D341Med (cell line): ENCODE results near the gene ITGB3.

Experiments used
- DNase-seq: peaks from one replicate; pipeline ENCODE4 v3.0.0; 2012; ENCODE audit warnings: low spot score

The ITGB3 gene

DNA sequence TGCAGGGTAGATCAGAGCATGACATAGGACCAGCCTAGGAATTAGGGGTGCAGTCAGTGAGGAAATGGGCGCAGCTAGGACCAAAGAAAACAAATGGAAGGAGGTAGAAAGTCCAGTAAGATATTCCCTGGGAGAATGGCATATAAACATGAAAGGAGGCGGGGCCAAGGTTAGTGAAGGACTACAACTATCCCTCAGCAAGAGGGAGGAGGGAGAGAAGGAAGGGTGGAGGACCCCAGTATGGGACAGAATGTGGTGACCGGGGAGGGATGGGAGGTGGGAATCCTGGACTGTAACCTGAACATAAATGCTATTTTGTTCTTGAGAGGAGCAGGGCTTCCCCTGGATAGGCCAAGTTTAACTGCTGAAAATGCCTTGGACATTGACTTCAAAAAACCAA is 22.8 kb downstream of the ITGB3 start:
- DNase-seq = no peak

DNA sequence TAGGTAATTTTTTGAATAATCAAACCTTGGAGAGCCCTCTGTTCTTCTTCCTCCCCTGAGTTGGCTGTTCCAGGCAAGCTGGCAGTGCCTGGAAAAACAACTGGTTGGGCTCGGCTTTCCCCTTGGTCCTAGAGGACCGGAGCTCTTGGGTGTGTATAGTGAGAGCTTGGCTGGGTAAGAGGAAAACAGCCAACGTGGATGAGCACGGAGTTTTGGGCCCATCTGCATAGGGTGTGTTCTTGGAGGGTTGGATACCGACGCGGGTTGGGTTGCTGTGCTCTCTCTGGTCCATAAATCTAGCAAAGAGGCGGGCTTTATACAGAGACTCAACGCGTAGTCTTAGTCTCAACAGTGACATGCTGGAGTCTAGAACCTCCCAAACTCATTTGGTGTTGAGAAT is 23.2 kb downstream of the ITGB3 start:
- DNase-seq = no peak

- DNase-seq = no peak
Observed at GRCh38 chr17:47277921-47278320, 24.3 kb downstream of the ITGB3 start.

DNA sequence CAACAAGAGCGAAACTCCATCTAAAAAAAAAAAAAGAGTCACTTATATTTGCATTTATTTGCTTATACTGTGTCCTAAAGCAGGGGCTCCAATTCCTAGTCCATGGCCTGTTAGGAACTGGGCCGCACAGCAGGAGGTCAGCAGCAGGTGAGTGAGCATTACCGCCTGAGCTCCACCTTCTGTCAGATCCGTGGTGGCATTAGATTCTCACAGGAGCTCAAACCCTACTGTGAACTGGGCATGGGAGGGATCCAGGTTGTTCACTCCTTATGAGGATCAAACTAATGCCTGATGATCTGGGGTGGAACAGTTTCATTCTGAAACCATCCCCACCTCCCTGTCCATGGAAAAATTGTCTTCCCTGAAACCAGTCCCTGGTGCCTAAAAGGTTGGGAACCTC is 24.9 kb downstream of the ITGB3 start:
- DNase-seq = no peak

DNA sequence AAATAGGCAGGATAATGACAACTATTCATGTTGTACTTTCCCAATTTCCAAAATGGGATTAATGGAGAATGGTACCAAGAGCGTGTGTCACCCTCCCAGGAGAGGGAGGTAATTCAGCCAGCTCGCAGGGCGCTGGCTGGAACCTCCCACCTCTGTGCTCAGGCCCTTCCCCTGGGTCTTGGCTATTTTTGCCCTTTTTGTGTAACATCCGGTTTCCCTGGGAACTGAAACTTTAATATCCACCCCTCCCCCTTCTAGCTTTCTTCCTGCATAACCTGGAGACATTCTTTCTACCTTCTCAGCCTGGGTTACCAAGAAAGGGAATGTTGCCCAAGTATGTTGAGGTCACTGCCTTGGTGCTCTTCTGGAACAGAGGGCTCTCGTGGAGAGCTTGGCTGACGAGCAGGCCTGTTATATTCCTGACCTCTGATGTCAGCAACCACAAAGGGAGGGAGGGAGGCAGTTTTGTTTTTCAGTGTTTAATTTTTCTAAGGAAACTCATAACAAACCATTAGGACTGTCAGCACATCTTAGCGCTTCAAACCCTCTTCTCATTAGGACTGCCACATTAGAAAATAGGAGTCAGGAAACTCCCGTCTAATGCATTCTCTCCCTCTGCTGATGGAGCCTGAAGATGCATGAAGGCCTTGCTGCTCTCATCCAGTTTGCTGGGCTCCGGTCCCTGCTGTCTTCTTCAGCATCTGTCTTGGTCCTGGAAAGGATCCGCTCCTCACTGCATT is 25.6 kb downstream of the ITGB3 start:
- DNase-seq = no peak

DNA sequence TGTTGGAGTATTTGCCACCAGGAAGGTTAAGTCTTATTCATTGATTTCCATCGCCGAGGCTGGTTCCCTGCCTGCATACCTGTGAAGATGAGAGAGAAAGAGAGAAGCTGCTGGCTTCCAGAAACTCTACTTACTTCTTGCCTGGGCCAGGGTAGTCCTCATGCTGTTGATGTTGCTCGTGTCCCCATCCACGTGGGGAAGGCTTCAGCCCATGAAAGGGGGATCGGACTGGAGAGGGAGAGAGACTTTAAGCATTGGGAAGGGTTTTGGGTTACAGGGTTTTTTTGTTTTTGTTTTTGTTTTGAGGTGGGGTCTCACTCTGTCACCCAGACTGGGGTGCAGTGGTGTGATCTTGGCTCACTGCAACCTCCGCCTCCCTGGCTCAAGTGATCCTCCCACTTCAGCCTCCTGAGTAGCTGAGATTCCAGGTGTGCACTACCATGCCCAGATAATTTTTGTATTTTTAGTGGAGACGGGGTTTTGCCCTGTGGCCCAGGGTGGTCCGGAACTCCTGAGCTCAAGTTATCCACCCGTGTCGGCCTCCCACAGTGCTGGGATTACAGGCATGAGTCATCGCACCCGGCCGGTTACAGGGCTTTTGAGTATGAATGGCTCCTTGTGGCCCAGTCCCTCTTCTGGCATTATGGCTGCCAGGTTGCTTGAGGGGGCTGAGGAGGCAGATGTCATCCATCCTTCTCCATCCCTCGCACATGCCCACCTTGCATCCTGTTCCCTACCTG is 26.6 kb downstream of the ITGB3 start:
- DNase-seq = no peak

DNA sequence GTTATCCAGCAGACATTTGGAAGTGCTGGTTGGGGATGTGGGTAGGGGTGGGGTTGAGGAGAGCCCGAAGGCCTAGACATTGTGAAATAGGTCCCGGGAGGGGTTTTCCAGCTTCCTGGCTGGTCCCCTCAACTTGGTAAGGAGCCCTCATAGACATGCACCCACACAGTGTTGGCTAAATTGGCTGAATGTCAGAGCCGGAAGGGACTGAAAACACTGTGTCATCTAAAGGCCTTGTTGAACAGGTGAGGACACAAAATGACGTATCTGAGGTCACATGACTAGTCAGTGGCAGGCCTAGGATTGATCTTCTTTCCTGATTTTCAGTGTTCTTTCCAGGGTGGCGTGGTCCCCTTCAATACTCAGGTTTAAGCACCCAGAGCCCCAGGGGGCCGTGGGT is 27.6 kb downstream of the ITGB3 start:
- DNase-seq = no peak

DNA sequence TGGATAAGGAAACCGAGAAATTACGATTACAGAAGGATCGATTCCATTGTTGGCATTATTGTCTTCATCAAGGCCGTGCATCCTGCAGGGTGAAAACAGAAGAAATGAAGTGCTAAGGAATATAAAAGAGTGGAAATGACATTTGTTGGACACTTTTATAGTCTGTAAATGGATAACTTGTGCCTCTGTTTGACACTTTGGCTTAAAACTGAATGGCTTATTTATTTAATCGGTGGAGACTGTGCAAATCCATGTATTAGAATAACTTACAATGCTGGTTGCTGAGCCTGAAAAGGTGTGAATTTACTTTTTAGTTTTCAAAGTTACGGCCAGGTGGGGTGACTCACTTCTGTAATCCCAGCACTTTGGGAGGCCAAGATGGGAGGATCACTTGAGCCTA is 31.4 kb downstream of the ITGB3 start:
- DNase-seq = no peak

- DNase-seq = no peak
Observed at GRCh38 chr17:47286198-47286914, 32.7 kb downstream of the ITGB3 start.

DNA sequence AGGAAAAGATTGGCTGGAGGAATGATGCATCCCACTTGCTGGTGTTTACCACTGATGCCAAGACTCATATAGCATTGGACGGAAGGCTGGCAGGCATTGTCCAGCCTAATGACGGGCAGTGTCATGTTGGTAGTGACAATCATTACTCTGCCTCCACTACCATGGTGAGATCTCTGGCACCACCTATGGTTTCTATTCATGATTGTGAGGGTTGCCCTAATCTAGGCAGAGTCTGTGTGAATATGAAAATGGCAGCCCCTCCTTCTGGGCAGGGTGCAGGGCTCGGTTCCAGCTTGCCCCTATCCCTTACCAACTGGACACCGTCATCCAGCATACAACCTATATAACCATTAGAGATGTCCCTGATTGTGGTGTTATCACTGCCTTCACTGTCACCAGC is 33.4 kb downstream of the ITGB3 start:
- no peak for DNase-seq

GRCh38 chr17:47287639-47288038 is 34.0 kb downstream of the ITGB3 start:
- DNase-seq = no peak

- no peak for DNase-seq
Observed at GRCh38 chr17:47288531-47289116, 35.0 kb downstream of the ITGB3 start.

GRCh38 chr17:47289302-47289701 is 35.7 kb downstream of the ITGB3 start:
- no peak for DNase-seq

GRCh38 chr17:47290870-47291241 is 37.2 kb downstream of the ITGB3 start:
- no peak for DNase-seq

DNA sequence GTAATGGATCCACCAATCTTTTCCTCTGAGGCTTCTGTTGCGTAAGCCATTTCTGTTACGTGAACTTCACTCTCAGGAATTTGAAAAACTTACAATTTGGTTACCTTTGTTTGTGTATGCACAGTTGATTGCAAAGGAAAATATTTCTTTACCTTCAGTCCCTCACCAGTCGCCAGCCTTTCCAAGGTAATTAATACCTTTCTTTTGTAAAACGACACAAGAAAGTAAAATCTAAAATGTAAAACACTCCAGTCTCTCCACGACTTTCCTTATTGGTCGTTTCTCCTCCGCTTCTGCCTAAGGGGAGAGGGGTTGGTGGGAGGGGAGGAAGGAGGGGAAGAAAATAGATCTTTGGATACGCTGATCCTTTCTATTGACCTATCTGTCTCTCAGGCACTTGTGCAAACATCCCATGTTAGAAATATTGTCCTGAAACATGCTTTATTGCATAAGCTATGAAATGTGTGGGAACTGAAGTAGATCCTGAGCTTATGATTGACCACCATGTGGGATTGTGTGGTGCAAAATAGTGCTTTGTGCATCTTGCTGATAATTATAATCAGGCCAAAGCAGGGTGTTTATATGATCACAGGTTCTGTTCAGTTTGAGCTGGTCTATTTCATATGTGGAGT is 37.7 kb downstream of the ITGB3 start:
- DNase-seq = no peak

DNA sequence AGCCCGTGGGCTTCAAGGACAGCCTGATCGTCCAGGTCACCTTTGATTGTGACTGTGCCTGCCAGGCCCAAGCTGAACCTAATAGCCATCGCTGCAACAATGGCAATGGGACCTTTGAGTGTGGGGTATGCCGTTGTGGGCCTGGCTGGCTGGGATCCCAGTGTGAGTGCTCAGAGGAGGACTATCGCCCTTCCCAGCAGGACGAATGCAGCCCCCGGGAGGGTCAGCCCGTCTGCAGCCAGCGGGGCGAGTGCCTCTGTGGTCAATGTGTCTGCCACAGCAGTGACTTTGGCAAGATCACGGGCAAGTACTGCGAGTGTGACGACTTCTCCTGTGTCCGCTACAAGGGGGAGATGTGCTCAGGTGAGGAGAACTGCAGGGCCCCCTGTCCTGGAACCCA is 38.6 kb downstream of the ITGB3 start:
- DNase-seq = no peak

- DNase-seq = no peak
Observed at GRCh38 chr17:47295037-47295873, 41.6 kb downstream of the ITGB3 start.

DNA sequence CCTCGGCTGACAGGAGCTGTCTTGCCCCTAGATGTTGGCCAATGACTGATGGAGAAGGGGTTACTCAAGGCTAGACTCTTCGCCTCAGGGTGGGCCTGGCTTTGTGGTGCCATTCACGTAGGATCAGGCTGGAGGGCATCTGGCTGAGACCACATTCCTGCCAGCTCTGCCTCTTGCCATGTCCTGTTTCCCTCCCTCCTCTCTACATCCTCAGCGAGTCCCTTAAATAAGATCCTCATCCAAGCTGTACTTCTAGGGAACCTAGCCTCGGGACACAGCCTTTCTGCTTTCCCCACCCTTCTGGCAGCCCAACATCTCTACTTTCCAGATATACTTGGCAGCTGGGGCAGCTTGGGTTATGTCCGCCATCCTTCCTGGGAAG is 42.2 kb downstream of the ITGB3 start:
- no peak for DNase-seq

DNA sequence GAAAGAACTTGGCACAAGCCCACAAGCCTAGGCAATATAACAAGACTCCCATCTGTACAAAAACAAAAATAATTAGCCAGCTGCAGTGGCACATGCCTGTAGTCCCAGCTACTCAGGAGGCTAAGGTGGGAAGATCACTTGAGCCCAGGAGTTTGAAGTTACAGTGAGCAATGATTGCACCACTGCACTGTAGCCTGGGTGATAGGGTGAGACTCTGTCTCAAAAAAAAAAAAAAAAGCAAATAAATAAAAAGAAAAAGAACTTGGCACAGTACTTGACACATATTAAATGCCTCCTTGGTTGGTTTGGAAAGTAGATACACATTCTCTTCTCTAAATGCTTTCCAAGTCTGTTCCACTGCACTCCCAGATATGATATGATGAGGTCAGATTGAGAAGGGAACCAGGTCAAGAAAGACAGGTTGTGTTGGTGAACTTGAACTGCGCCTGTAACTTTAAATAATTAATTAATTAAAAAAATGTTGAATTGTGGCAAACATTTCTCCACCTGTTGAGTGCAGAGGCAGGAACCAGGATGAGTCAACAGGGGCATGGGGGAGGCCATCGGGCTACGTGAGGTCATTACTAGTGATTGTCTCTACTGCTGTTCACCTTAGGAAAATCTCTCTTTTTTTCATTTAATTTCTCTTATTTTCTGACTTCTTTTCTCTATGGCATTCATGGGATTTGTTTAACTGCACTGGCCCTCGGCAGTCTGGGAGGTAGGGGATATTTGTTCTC is 44.2 kb downstream of the ITGB3 start:
- no peak for DNase-seq

- no peak for DNase-seq
Observed at GRCh38 chr17:47298712-47299111, 45.1 kb downstream of the ITGB3 start.
